Measurements from ENCODE around the gene PLEKHG4B. TPM values are rescaled to one million over a fixed set of nuclear protein-coding genes. Genes with fewer than 3 reads are reported as not detected.

PLEKHG4B gene
- total and polyA plus RNA-seq, 2 of the 8 experiments (the other 6 are each of a cell fraction or from before 2014, with no cell fraction given), result 31.1 to 43.6 TPM

- TF ChIP-seq CHD7 (IDR thresholded peaks at IDR 0.05; ENCODE audit: insufficient replicate concordance, low read length) (no peak), SUZ12 (IDR thresholded peaks at IDR 0.05; ENCODE audit: low read length) (no peak), ZNF274 (IDR thresholded peaks at IDR 0.05; ENCODE audit: borderline replicate concordance, extremely low read depth, low read length) (no peak), HDAC6 (IDR thresholded peaks at IDR 0.05; ENCODE audit: low read depth, low read length) (no peak), TBP (IDR thresholded peaks at IDR 0.05; ENCODE audit: low read depth, low read length) (no peak), CHD2 (IDR thresholded peaks at IDR 0.05; ENCODE audit: low read length) (no peak), SIN3A (conservative IDR thresholded peaks at IDR 0.05 in 1 of 2, IDR thresholded peaks at IDR 0.05 in 1 of 2; ENCODE audit: low read depth in 1 of 2, low read length in 2 of 2) (no peak), CEBPB (IDR thresholded peaks at IDR 0.05; ENCODE audit: low read depth, low read length) (no peak), SP4 (IDR thresholded peaks at IDR 0.05; ENCODE audit: low read length) (no peak), CBX8 (IDR thresholded peaks at IDR 0.05; ENCODE audit: borderline replicate concordance, low read depth, low read length) (no peak)
These were observed 101.2 kb downstream of the PLEKHG4B start (continued) for GRCh38 chr5:192970-193831.
